BJ (cell line): Measurements from ENCODE around the gene CCDC107. TPM values are rescaled to one million over a fixed set of nuclear protein-coding genes. Genes with fewer than 3 reads are reported as not detected.

Source experiments
- CTCF ChIA-PET: fragments of 350-600 bp; formaldehyde crosslinking; extraction: SDS; loops from one replicate; lab custom pipeline; 2021; ENCODE audit warnings: antibody characterized with exemption, inconsistent platforms; lab: Yijun Ruan, JAX
- POLR2A ChIA-PET: fragments of 300-600 bp; sonication (Branson Sonifier 250); formaldehyde crosslinking; extraction: SDS; loops from one replicate; lab custom pipeline; 2021; ENCODE audit warnings: antibody characterized with exemption; lab: Charles Lee
- DNase-seq: peaks from one replicate; pipeline ENCODE4 v3.0.0-alpha.2; 2011; ENCODE audit warnings: low read depth
- H3K27me3 ChIP-seq: 2 replicates; pipeline ENCODE4 v1.6.0; 2011; ENCODE audit warnings: low read length; ENCODE audit not compliant: control insufficient read depth, insufficient read depth
- H3K36me3 ChIP-seq: 2 replicates; pipeline ENCODE4 v1.5.1; 2011; ENCODE audit warnings: low read length; ENCODE audit not compliant: control insufficient read depth, insufficient read depth
- H3K4me3 ChIP-seq: 2 replicates; pipeline ENCODE4 v1.5.1; 2011; ENCODE audit warnings: low read depth, mild to moderate bottlenecking, control low read depth, low read length
- CTCF ChIP-seq: IDR thresholded peaks from 2 replicates; pipeline ENCODE4 v1.5.1; 2011; ENCODE audit warnings: low read depth, mild to moderate bottlenecking, control low read depth, inconsistent platforms, low read length, moderate library complexity; ENCODE audit not compliant: insufficient read depth
- polyA plus RNA-seq: library from polyadenylated mRNA; depleted of rRNA; stranded (reverse); fragments of >200 nt; gene quantifications from 2 replicates; pipeline ENCODE4 v1.2.3, GENCODE V29; 2011

CCDC107 gene
- polyA plus RNA-seq, 1 experiment: 27.9 TPM

- Histone ChIP-seq H3K4me3 (no peak overlapping the region), H3K27me3 (peaks cover 12% of the 10 kb centered on the region), H3K36me3 (no peaks in the 10 kb centered on the region)
- POLR2A ChIA-PET: no interaction called here
- DNase-seq: no peak
- CTCF ChIA-PET: interaction anchor here (1.1 to 1.8 kb wide), 5 partner anchors 8 to 29 kb away, joined by 3 to 9 read pairs (median 4); no protein-coding TSS in a partner anchor
- no peak for TF ChIP-seq CTCF
These were observed 39.0 kb upstream of the CCDC107 start for GRCh38 chr9:35618854-35619799.

- CTCF ChIA-PET: interaction anchor here (1.1 to 1.8 kb wide), 5 partner anchors 8 to 29 kb away, joined by 3 to 9 read pairs (median 4); no protein-coding TSS in a partner anchor
- Histone ChIP-seq H3K36me3 (no peaks in the 10 kb centered on the region), H3K27me3 (peaks cover 10% of the 10 kb centered on the region), H3K4me3 (no peak overlapping the region)
- TF ChIP-seq CTCF: no peak
- DNase-seq: no peak
- POLR2A ChIA-PET: no interaction called here
These were observed 38.3 kb upstream of the CCDC107 start for GRCh38 chr9:35619800-35620158.

- H3K4me3 ChIP-seq: no peak overlapping the region
- H3K36me3 ChIP-seq: no peaks in the 10 kb centered on the region
- ChIA-PET CTCF (interaction anchor here (1.3 kb wide), 2 partner anchors 19 kb away, joined by 3 to 4 read pairs; no protein-coding TSS in a partner anchor), POLR2A (no interaction called here)
- H3K27me3 ChIP-seq: no peaks in the 10 kb centered on the region; the same call in 1 of the 2 replicates
- no peak for DNase-seq
- no peak for TF ChIP-seq CTCF
These were observed 30.5 kb upstream of the CCDC107 start for GRCh38 chr9:35627575-35627974.

- ChIA-PET POLR2A (no interaction called here), CTCF (interaction anchor here (0.8 to 1.9 kb wide), 5 partner anchors 15 to 139 kb away, joined by 3 to 7 read pairs (median 4); partner anchors contain the start of gene RUSC2)
- no peak for DNase-seq
- TF ChIP-seq CTCF: no peak
- Histone ChIP-seq H3K27me3 (no peaks in the 10 kb centered on the region; the same call in 1 of the 2 replicates), H3K4me3 (no peak overlapping the region), H3K36me3 (no peaks in the 10 kb centered on the region)
These were observed 29.6 kb upstream of the CCDC107 start for GRCh38 chr9:35628389-35628991.

GRCh38 chr9:35629597-35629996 lies 28.5 kb upstream of the CCDC107 start:
- no peak overlapping the region for H3K4me3 ChIP-seq
- ChIA-PET CTCF (interaction anchor here (1.0 to 1.9 kb wide), 4 partner anchors 10 to 19 kb away, joined by 3 to 7 read pairs (median 6); no protein-coding TSS in a partner anchor), POLR2A (no interaction called here)
- H3K36me3 ChIP-seq: no peaks in the 10 kb centered on the region
- no peak for TF ChIP-seq CTCF
- DNase-seq: no peak
- no peaks in the 10 kb centered on the region; the same call in 1 of the 2 replicates for H3K27me3 ChIP-seq
